Astrocyte (in vitro differentiated cells and primary cell): ENCODE results near the gene LYSMD3. TPM values are rescaled to one million over a fixed set of nuclear protein-coding genes. Genes with fewer than 3 reads are reported as not detected.

Source experiments
- DNase-seq: peaks from one replicate; pipeline ENCODE4 v3.0.0-alpha.2; 2010; ENCODE audit warnings: low read depth
- FAIRE-seq: peaks from 2 replicates; lab custom pipeline; 2011; peaks lifted over from hg19 to GRCh38; lab: Jason Lieb, UNC
- H2AFZ ChIP-seq: 2 replicates; pipeline ENCODE4 v1.6.0; 2012; ENCODE audit warnings: low read depth, low read length, inconsistent platforms
- H3K27ac ChIP-seq: 2 replicates; pipeline ENCODE4 v1.5.1; 2011; ENCODE audit warnings: low read depth, low read length, inconsistent platforms
- H3K27me3 ChIP-seq: 2 replicates; pipeline ENCODE4 v1.6.0; 2011; ENCODE audit warnings: low read length, inconsistent platforms; ENCODE audit not compliant: insufficient read depth
- H3K36me3 ChIP-seq: 2 replicates; pipeline ENCODE4 v1.5.1; 2011; ENCODE audit warnings: low read length, inconsistent platforms; ENCODE audit not compliant: insufficient read depth
- H3K4me1 ChIP-seq: 2 replicates; pipeline ENCODE4 v1.5.1; 2011; ENCODE audit warnings: low read length, inconsistent platforms; ENCODE audit not compliant: insufficient read depth
- H3K4me2 ChIP-seq: 2 replicates; pipeline ENCODE4 v1.6.0; 2012; ENCODE audit warnings: low read length, inconsistent platforms
- H3K4me3 ChIP-seq: 2 replicates; pipeline ENCODE4 v1.5.1; 2011; ENCODE audit warnings: low read depth, mild to moderate bottlenecking, low read length, inconsistent platforms; ENCODE audit not compliant: insufficient read depth
- H3K79me2 ChIP-seq: 2 replicates; pipeline ENCODE4 v1.6.0; 2012; ENCODE audit warnings: mild to moderate bottlenecking, low read length, inconsistent platforms; ENCODE audit not compliant: insufficient read depth
- H3K9ac ChIP-seq: 2 replicates; pipeline ENCODE4 v1.6.0; 2012; ENCODE audit warnings: mild to moderate bottlenecking, low read length, inconsistent platforms
- H3K9me3 ChIP-seq: 2 replicates; pipeline ENCODE4 v1.5.1; 2012; ENCODE audit warnings: low read depth, mild to moderate bottlenecking, low read length, inconsistent platforms; ENCODE audit not compliant: insufficient read depth
- H4K20me1 ChIP-seq: 2 replicates; pipeline ENCODE4 v1.6.0; 2012; ENCODE audit warnings: low read length, inconsistent platforms; ENCODE audit not compliant: insufficient read depth
- H3K27ac Mint-ChIP-seq: one replicate; pipeline ENCODE4 v1.8.0; 2021; ENCODE audit warnings: mild to moderate bottlenecking, mixed read lengths; ENCODE audit not compliant: unreplicated experiment
- H3K27me3 Mint-ChIP-seq: one replicate; pipeline ENCODE4 v1.8.0; 2021; ENCODE audit warnings: low read depth, mixed read lengths; ENCODE audit not compliant: unreplicated experiment
- H3K36me3 Mint-ChIP-seq: one replicate; pipeline ENCODE4 v1.8.0; 2021; ENCODE audit warnings: low read depth, mixed read lengths; ENCODE audit not compliant: unreplicated experiment
- H3K4me1 Mint-ChIP-seq: one replicate; pipeline ENCODE4 v1.8.0; 2021; ENCODE audit warnings: low read depth, mixed read lengths; ENCODE audit not compliant: unreplicated experiment
- H3K4me3 Mint-ChIP-seq: one replicate; pipeline ENCODE4 v1.8.0; 2021; ENCODE audit warnings: mild to moderate bottlenecking, moderate library complexity, mixed read lengths; ENCODE audit not compliant: unreplicated experiment
- H3K9me3 Mint-ChIP-seq: one replicate; pipeline ENCODE4 v1.8.0; 2021; ENCODE audit warnings: mild to moderate bottlenecking, mixed read lengths; ENCODE audit not compliant: unreplicated experiment
- CTCF ChIP-seq: IDR thresholded peaks from 2 replicates; pipeline ENCODE4 v1.5.1; 2011; ENCODE audit warnings: low read depth, mild to moderate bottlenecking, inconsistent platforms, low read length, moderate library complexity; ENCODE audit not compliant: insufficient read depth
- EZH2 ChIP-seq: IDR thresholded peaks from 2 replicates; pipeline ENCODE4 v1.6.1; 2012; ENCODE audit warnings: mild to moderate bottlenecking, low read length, inconsistent platforms; ENCODE audit not compliant: insufficient read depth
- total RNA-seq: library from RNA; stranded (reverse); gene quantifications from 2 replicates; pipeline ENCODE4 v1.2.1, GENCODE V29; 2021

The LYSMD3 gene
- total RNA-seq, 1 donor from 2014 or later: 26.9 TPM

- Histone ChIP-seq H3K79me2 (no peaks in the 10 kb centered on the region), H3K4me1 (no peaks in the 10 kb centered on the region), H3K4me3 (no peak overlapping the region), H3K4me2 (no peak overlapping the region), H3K27me3 (no peaks in the 10 kb centered on the region), H4K20me1 (no peaks in the 10 kb centered on the region), H3K9me3 (no peaks in the 10 kb centered on the region), H3K27ac (no peak overlapping the region), H3K36me3 (no peaks in the 10 kb centered on the region), H3K9ac (no peak overlapping the region), H2AFZ (no peak overlapping the region)
- Mint-ChIP-seq H3K9me3 (no peaks in the 10 kb centered on the region), H3K4me3 (no peak overlapping the region), H3K27ac (no peak overlapping the region), H3K4me1 (no peaks in the 10 kb centered on the region), H3K27me3 (no peaks in the 10 kb centered on the region), H3K36me3 (no peaks in the 10 kb centered on the region)
- no peak for FAIRE-seq
- TF ChIP-seq EZH2 (no peak), CTCF (no peak)
- no peak for DNase-seq
Observed at GRCh38 chr5:90565491-90565890, 36.1 kb upstream of the LYSMD3 start.

- H3K4me3 ChIP-seq: no peak overlapping the region
- Mint-ChIP-seq H3K27ac (no peak overlapping the region), H3K27me3 (peaks cover 1% of the 10 kb centered on the region), H3K4me1 (no peaks in the 10 kb centered on the region), H3K9me3 (no peaks in the 10 kb centered on the region), H3K4me3 (no peak overlapping the region), H3K36me3 (no peaks in the 10 kb centered on the region)
- no peak overlapping the region for H3K4me2 ChIP-seq
- H3K4me1 ChIP-seq: no peaks in the 10 kb centered on the region
- no peak overlapping the region for H3K27ac ChIP-seq
- H3K27me3 ChIP-seq: peaks cover 4% of the 10 kb centered on the region
- H4K20me1 ChIP-seq: no peaks in the 10 kb centered on the region
- no peak overlapping the region for H2AFZ ChIP-seq
- DNase-seq (no peak), FAIRE-seq (no peak)
- H3K36me3 ChIP-seq: no peaks in the 10 kb centered on the region
- no peak for TF ChIP-seq CTCF
- no peak for TF ChIP-seq EZH2
- H3K9me3 ChIP-seq: no peaks in the 10 kb centered on the region
- H3K9ac ChIP-seq: no peak overlapping the region
- H3K79me2 ChIP-seq: no peaks in the 10 kb centered on the region
Observed at GRCh38 chr5:90563108-90563507, 33.7 kb upstream of the LYSMD3 start.

GRCh38 chr5:90562341-90562740 is 33.0 kb upstream of the LYSMD3 start:
- Histone ChIP-seq H4K20me1 (no peaks in the 10 kb centered on the region), H2AFZ (peak overlapping the region; percentile 49), H3K36me3 (no peaks in the 10 kb centered on the region), H3K4me2 (no peak overlapping the region), H3K4me1 (no peaks in the 10 kb centered on the region), H3K27me3 (peaks cover 12% of the 10 kb centered on the region), H3K4me3 (no peak overlapping the region), H3K9ac (no peak overlapping the region), H3K27ac (no peak overlapping the region), H3K9me3 (no peaks in the 10 kb centered on the region), H3K79me2 (no peaks in the 10 kb centered on the region)
- H3K27ac Mint-ChIP-seq: no peak overlapping the region
- TF ChIP-seq EZH2 (no peak), CTCF (no peak)
- no peaks in the 10 kb centered on the region for H3K9me3 Mint-ChIP-seq
- DNase-seq (no peak), FAIRE-seq (no peak)
- H3K4me3 Mint-ChIP-seq: no peak overlapping the region
- peaks cover 5% of the 10 kb centered on the region for H3K27me3 Mint-ChIP-seq
- no peaks in the 10 kb centered on the region for H3K4me1 Mint-ChIP-seq
- no peaks in the 10 kb centered on the region for H3K36me3 Mint-ChIP-seq
